OCI-LY3 (cell line): Measurements from ENCODE around the gene CYB561A3.

ENCODE experiments used
- EZH2phosphoT487 ChIP-seq: fragments of 200-600 bp; shearing (Covaris generic); IDR thresholded peaks from 2 replicates; pipeline ENCODE4 v1.6.1; 2018; ENCODE audit warnings: antibody characterized with exemption, mixed run types, low read depth
- TF ChIP-seq, protein P1 (sequence below): fragments of 200-600, 300-600 bp; sonication (generic); IDR thresholded peaks from 2 replicates; pipeline ENCODE4 v1.5.1; 2014; ENCODE audit warnings: antibody characterized with exemption, low read length, low read depth

DNA sequence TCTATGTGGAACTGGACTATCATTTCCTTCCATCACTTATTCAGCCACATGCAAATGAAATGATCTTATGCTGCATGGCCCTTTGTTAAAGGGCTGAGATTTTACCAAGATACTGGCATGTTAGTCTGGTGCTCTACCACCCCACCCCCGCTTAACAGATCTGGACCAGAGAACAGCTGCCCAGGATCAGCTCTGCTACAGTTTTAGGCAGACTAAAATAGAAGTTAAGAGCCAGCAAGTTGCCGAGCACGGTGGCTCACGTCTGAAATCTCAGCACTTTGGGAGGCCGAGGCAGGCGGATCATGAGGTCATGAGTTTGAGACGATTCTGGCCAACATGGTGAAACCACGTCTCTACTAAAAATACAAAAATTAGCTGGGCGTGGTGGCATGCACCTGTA, 33.3 kb downstream of the CYB561A3 start:
- TF ChIP-seq, protein P1, sequence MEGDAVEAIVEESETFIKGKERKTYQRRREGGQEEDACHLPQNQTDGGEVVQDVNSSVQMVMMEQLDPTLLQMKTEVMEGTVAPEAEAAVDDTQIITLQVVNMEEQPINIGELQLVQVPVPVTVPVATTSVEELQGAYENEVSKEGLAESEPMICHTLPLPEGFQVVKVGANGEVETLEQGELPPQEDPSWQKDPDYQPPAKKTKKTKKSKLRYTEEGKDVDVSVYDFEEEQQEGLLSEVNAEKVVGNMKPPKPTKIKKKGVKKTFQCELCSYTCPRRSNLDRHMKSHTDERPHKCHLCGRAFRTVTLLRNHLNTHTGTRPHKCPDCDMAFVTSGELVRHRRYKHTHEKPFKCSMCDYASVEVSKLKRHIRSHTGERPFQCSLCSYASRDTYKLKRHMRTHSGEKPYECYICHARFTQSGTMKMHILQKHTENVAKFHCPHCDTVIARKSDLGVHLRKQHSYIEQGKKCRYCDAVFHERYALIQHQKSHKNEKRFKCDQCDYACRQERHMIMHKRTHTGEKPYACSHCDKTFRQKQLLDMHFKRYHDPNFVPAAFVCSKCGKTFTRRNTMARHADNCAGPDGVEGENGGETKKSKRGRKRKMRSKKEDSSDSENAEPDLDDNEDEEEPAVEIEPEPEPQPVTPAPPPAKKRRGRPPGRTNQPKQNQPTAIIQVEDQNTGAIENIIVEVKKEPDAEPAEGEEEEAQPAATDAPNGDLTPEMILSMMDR = no peak
- TF ChIP-seq EZH2phosphoT487 = no peak
